Loucy (cell line): ENCODE data around the gene SLC15A3.

Experiments used
- CTCF ChIP-seq: fragments of 200-600 bp; sonication (generic); conservative IDR thresholded peaks from 2 replicates; pipeline ENCODE4 v1.5.1; 2014; ENCODE audit warnings: mild to moderate bottlenecking, antibody characterized with exemption, low read length
- EZH2phosphoT487 ChIP-seq: fragments of 200-600 bp; IDR thresholded peaks from 2 replicates; pipeline ENCODE4 v1.6.1; 2018; ENCODE audit warnings: antibody characterized with exemption, mild to moderate bottlenecking, moderate library complexity, borderline replicate concordance

- TF ChIP-seq CTCF (no peak), EZH2phosphoT487 (no peak)
These were observed 22.2 kb downstream of the SLC15A3 start for GRCh38 chr11:60929764-60930163.
